Measurements from ENCODE around the gene PRR16.

- TF ChIP-seq CTCF (IDR thresholded peaks at IDR 0.05; ENCODE audit: insufficient read depth, low read length) (no peak), POLR2AphosphoS5 (IDR thresholded peaks at IDR 0.05; ENCODE audit: low read depth) (no peak)
Measured at GRCh38 chr5:120510098-120510637, 46.1 kb downstream of the PRR16 start.
